ENCODE results near the gene SLC6A3. TPM values are rescaled to one million over a fixed set of nuclear protein-coding genes. Genes with fewer than 3 reads are reported as not detected.

The SLC6A3 gene
- total and polyA plus RNA-seq, 9 of the 15 experiments (the other 6 are each of a cell fraction or from before 2014, with no cell fraction given), result not detected

- ChIA-PET CTCF (ENCODE audit: low intra/inter-chr PET ratio) (interaction anchor here (0.6 kb wide), 1 partner anchor 1320 kb away, joined by 5 read pairs; no protein-coding TSS in a partner anchor), POLR2A (interaction anchor here (0.7 kb wide), 1 partner anchor 12 kb away, joined by 3 read pairs; no protein-coding TSS in a partner anchor)
- no peak overlapping the region for H3K27ac ChIP-seq (ENCODE audit: extremely low read depth, low read depth, low read length)
- no peak overlapping the region for H3K9ac ChIP-seq (ENCODE audit: insufficient read depth in 1 of 2, low read depth in 2 of 2, low read length in 2 of 2)
- H2AFZ ChIP-seq (ENCODE audit: low read depth, low read length), result no peak overlapping the region
- in situ Hi-C loops (cut with MboI) (no loop called here), intact Hi-C loops (cut with micrococcal nuclease) (no loop called here)
- DNase-seq (ENCODE audit: extremely low read depth in 1 of 4, low spot score in 3 of 4), result no peak
- no peak overlapping the region for H3K4me2 ChIP-seq (ENCODE audit: insufficient read depth, low read length)
- H3K9me3 ChIP-seq (replicated peaks; ENCODE audit: control insufficient read depth, insufficient read depth, low read depth, low read length), result no peaks in the 10 kb centered on the region
- H3K79me2 ChIP-seq (ENCODE audit: control insufficient read depth, insufficient read depth, low read length), result no peaks in the 10 kb centered on the region
- peak; percentile 26 for ATAC-seq
- WGBS (ENCODE audit: insufficient coverage, low coverage, missing lambda C conversion rate), result 2% methylated on average over 28 of the region's 28 CpGs
- H3K9me1 ChIP-seq (ENCODE audit: control insufficient read depth, insufficient read depth, low read length), result no peaks in the 10 kb centered on the region
- H4K20me1 ChIP-seq (replicated peaks; ENCODE audit: control insufficient read depth, insufficient read depth, low read length), result peaks cover 4% of the 10 kb centered on the region; the same call in 1 of the 2 replicates
- TF ChIP-seq SNIP1 (IDR thresholded peaks at IDR 0.05; ENCODE audit: low read depth), result no peak
- no peak for TF ChIP-seq PCBP2 (IDR thresholded peaks at IDR 0.05; ENCODE audit: low read depth, low read length, poor library complexity, severe bottlenecking)
- peaks cover 79 to 83% of the 10 kb centered on the region in 2 experiments for H3K27me3 ChIP-seq (ENCODE audit: control insufficient read depth in 2 of 2, insufficient read depth in 2 of 2, low read length in 2 of 2)
- peaks cover 0 to 15% of the 10 kb centered on the region in 2 experiments; a peak in 1 of 5 replicates for H3K4me1 ChIP-seq (replicated peaks in 1 of 2; ENCODE audit: control insufficient read depth in 2 of 2, insufficient read depth in 2 of 2, low read length in 2 of 2)
- no peak for FAIRE-seq
- no peaks in the 10 kb centered on the region for H3K36me3 ChIP-seq (ENCODE audit: control insufficient read depth, insufficient read depth, low read length)
- H3K4me3 ChIP-seq, result no peak overlapping the region
- no TSS peak for BruUV-seq (replicated peaks)
These were observed 88.1 kb downstream of the SLC6A3 start for GRCh38 chr5:1356873-1357787.

DNA sequence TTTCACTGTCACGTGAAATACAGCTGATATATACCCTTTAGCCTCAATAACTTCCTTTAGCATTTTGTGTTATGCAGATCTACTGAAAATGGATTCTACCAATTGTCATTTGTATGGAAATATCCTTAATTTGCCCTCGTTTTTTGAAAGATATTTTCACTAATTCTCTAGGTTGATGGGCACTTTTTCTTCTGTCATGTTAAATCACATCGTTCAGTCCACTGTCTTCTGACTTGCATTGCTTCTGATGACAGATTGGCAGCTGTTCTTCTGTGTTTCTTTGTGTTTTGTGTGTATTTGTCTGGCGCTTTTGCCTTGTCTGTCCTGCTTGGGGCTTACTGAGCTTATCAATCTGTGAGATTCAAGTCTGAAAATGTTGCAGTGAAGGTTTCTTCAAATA is 90.7 kb downstream of the SLC6A3 start:
- ChIA-PET POLR2A (interaction anchor here (0.6 to 1.4 kb wide), 2 partner anchors 8 to 297 kb away, joined by 3 to 4 read pairs; no protein-coding TSS in a partner anchor), CTCF (ENCODE audit: low intra/inter-chr PET ratio) (no interaction called here)
- no peak for DNase-seq (ENCODE audit: extremely low read depth in 1 of 4, low spot score in 3 of 4)
- FAIRE-seq, result peak; percentile 59
- Histone ChIP-seq H3K27ac (ENCODE audit: extremely low read depth, low read depth, low read length) (no peak overlapping the region), H3K4me1 (replicated peaks in 1 of 2; ENCODE audit: control insufficient read depth in 2 of 2, insufficient read depth in 2 of 2, low read length in 2 of 2) (peaks cover 0 to 15% of the 10 kb centered on the region in 2 experiments; a peak in 1 of 5 replicates), H3K79me2 (ENCODE audit: control insufficient read depth, insufficient read depth, low read length) (no peaks in the 10 kb centered on the region), H2AFZ (ENCODE audit: low read depth, low read length) (no peak overlapping the region), H3K4me2 (ENCODE audit: insufficient read depth, low read length) (no peak overlapping the region), H3K4me3 (no peak overlapping the region), H3K9me3 (replicated peaks; ENCODE audit: control insufficient read depth, insufficient read depth, low read depth, low read length) (no peaks in the 10 kb centered on the region), H3K9me1 (ENCODE audit: control insufficient read depth, insufficient read depth, low read length) (no peaks in the 10 kb centered on the region), H4K20me1 (replicated peaks; ENCODE audit: control insufficient read depth, insufficient read depth, low read length) (no peaks in the 10 kb centered on the region; the same call in 1 of the 2 replicates), H3K9ac (ENCODE audit: insufficient read depth in 1 of 2, low read depth in 2 of 2, low read length in 2 of 2) (no peak overlapping the region), H3K36me3 (ENCODE audit: control insufficient read depth, insufficient read depth, low read length) (no peaks in the 10 kb centered on the region), H3K27me3 (ENCODE audit: control insufficient read depth in 2 of 2, insufficient read depth in 2 of 2, low read length in 2 of 2) (peaks cover 63 to 72% of the 10 kb centered on the region in 2 experiments)
- ATAC-seq, result no peak
- intact Hi-C loops (cut with micrococcal nuclease), result no loop called here
- in situ Hi-C loops (cut with MboI), result no loop called here
- 0% methylated on average over 4 of the region's 4 CpGs for WGBS (ENCODE audit: insufficient coverage, low coverage, missing lambda C conversion rate)
- no TSS peak for BruUV-seq (replicated peaks)
- TF ChIP-seq SNIP1 (IDR thresholded peaks at IDR 0.05; ENCODE audit: low read depth), result no peak
- no peak for TF ChIP-seq KLF6 (CRISPR knock-in tag; IDR thresholded peaks at IDR 0.05; ENCODE audit: borderline replicate concordance)
- TF ChIP-seq SMARCA5 (IDR thresholded peaks at IDR 0.05), result no peak
- no peak for TF ChIP-seq ETV6 (IDR thresholded peaks at IDR 0.05; ENCODE audit: borderline replicate concordance in 1 of 2, low read depth in 2 of 2, low read length in 1 of 2)
- no peak for TF ChIP-seq ETV6 (CRISPR knock-in tag; IDR thresholded peaks at IDR 0.05; ENCODE audit: borderline replicate concordance)
- TF ChIP-seq ZBTB11 (CRISPR knock-in tag; IDR thresholded peaks at IDR 0.05), result no peak
- TF ChIP-seq CBX3 (IDR thresholded peaks at IDR 0.05; ENCODE audit: borderline replicate concordance in 1 of 2, low read length in 2 of 2), result no peak
